ENCODE measurements around the gene CHST3. TPM values are rescaled to one million over a fixed set of nuclear protein-coding genes. Genes with fewer than 3 reads are reported as not detected.

CHST3 gene
- total and polyA plus RNA-seq, 2 experiments from 2014 or later = 0.94 to 8.3 TPM

GRCh38 chr10:72020914-72021809, 57.0 kb downstream of the CHST3 start (continued):
- TF ChIP-seq ZNF462 (CRISPR knock-in tag; IDR thresholded peaks at IDR 0.05) (no peak), POLR2AphosphoS5 (IDR thresholded peaks at IDR 0.05; ENCODE audit: low read depth) (no peak), ZNF331 (CRISPR knock-in tag; IDR thresholded peaks at IDR 0.05; ENCODE audit: low read depth) (no peak), CREB1 (CRISPR knock-in tag; IDR thresholded peaks at IDR 0.05; ENCODE audit: low read depth) (no peak), EZH2 (IDR thresholded peaks at IDR 0.05; ENCODE audit: low read depth, unreplicated experiment) (no peak), JUNB (IDR thresholded peaks at IDR 0.05; ENCODE audit: unreplicated experiment) (no peak)

- peaks cover 8% of the 10 kb centered on the region for H3K27me3 Mint-ChIP-seq (ENCODE audit: insufficient read depth, low read depth, poor library complexity)
- Histone ChIP-seq H3K4me1 (ENCODE audit: insufficient read depth) (no peaks in the 10 kb centered on the region), H3K4me2 (no peak overlapping the region), H3K27ac (ENCODE audit: low read depth) (no peak overlapping the region), H3K79me2 (replicated peaks; ENCODE audit: insufficient read depth) (no peaks in the 10 kb centered on the region), H3K27me3 (ENCODE audit: insufficient read depth) (no peaks in the 10 kb centered on the region), H3K9me2 (ENCODE audit: insufficient read depth) (no peaks in the 10 kb centered on the region), H3K36me3 (ENCODE audit: insufficient read depth) (no peaks in the 10 kb centered on the region), H3K4me3 (no peak overlapping the region), H4K20me1 (replicated peaks; ENCODE audit: insufficient read depth) (no peaks in the 10 kb centered on the region), H3F3A (replicated peaks; ENCODE audit: low read depth) (no peaks in the 10 kb centered on the region), H2AFZ (no peak overlapping the region)
- no peaks in the 10 kb centered on the region for H3K36me3 Mint-ChIP-seq (ENCODE audit: low read depth)
- peaks cover 5% of the 10 kb centered on the region; the same call in 2 of the 3 replicates for H3K4me1 Mint-ChIP-seq
- H3K27ac Mint-ChIP-seq = no peak overlapping the region; the same call in 1 of the 2 replicates
- no peaks in the 10 kb centered on the region for H3K9me3 Mint-ChIP-seq
- ATAC-seq = no peak
- H3K4me3 Mint-ChIP-seq = no peak overlapping the region
- DNase-seq (ENCODE audit: low spot score) = no peak
- TF ChIP-seq ZNF114 (CRISPR knock-in tag; IDR thresholded peaks at IDR 0.05) (no peak), EZH2phosphoT487 (IDR thresholded peaks at IDR 0.05; ENCODE audit: unreplicated experiment) (no peak), ETS1 (IDR thresholded peaks at IDR 0.05) (no peak), POLR2AphosphoS5 (IDR thresholded peaks at IDR 0.05; ENCODE audit: low read depth) (no peak), NANOG (IDR thresholded peaks at IDR 0.05; ENCODE audit: borderline replicate concordance) (no peak), CTCF (conservative IDR thresholded peaks at IDR 0.05; ENCODE audit: low read depth in 2 of 2) (no peak), EZH2 (IDR thresholded peaks at IDR 0.05; ENCODE audit: low read depth, unreplicated experiment) (no peak)
These were observed 58.0 kb downstream of the CHST3 start for GRCh38 chr10:72022228-72022627.

Measured in GM23338 (cell line).